ENCODE measurements around the gene FHL3. TPM values are rescaled to one million over a fixed set of nuclear protein-coding genes. Genes with fewer than 3 reads are reported as not detected.

The FHL3 gene
- total and polyA plus RNA-seq, 2 experiments from 2014 or later, result 28.3 to 49.0 TPM

- H3K36me3 ChIP-seq (ENCODE audit: insufficient read depth), result no peaks in the 10 kb centered on the region
- Mint-ChIP-seq H3K27ac (peak overlapping the region; percentile 68), H3K4me3 (no peak overlapping the region), H3K27me3 (ENCODE audit: insufficient read depth, low read depth, poor library complexity) (peaks cover 31% of the 10 kb centered on the region), H3K36me3 (ENCODE audit: low read depth) (peaks cover 13% of the 10 kb centered on the region), H3K4me1 (peaks cover 32% of the 10 kb centered on the region), H3K9me3 (peaks cover 4% of the 10 kb centered on the region; the same call in 2 of the 3 replicates)
- no peak overlapping the region for H3K4me3 ChIP-seq
- peaks cover 20% of the 10 kb centered on the region for H3F3A ChIP-seq (replicated peaks; ENCODE audit: low read depth)
- no peak overlapping the region for H3K4me2 ChIP-seq
- ATAC-seq (peak; percentile 9), DNase-seq (ENCODE audit: low spot score) (peak; percentile 46)
- peaks cover 27% of the 10 kb centered on the region for H3K4me1 ChIP-seq (ENCODE audit: insufficient read depth)
- H2AFZ ChIP-seq, result peak overlapping the region; percentile 61; the same call in 1 of the 2 replicates
- TF ChIP-seq EZH2phosphoT487 (IDR thresholded peaks at IDR 0.05; ENCODE audit: unreplicated experiment) (no peak), ZNF331 (CRISPR knock-in tag; IDR thresholded peaks at IDR 0.05; ENCODE audit: low read depth) (no peak), POLR2AphosphoS5 (IDR thresholded peaks at IDR 0.05; ENCODE audit: low read depth) (no peak), ZNF462 (CRISPR knock-in tag; IDR thresholded peaks at IDR 0.05) (no peak), ETS1 (IDR thresholded peaks at IDR 0.05) (no peak), JUNB (IDR thresholded peaks at IDR 0.05; ENCODE audit: unreplicated experiment) (no peak), REST (IDR thresholded peaks at IDR 0.05; ENCODE audit: unreplicated experiment) (no peak), ZNF114 (CRISPR knock-in tag; IDR thresholded peaks at IDR 0.05) (no peak), CREB1 (CRISPR knock-in tag; IDR thresholded peaks at IDR 0.05; ENCODE audit: low read depth) (no peak), NANOG (IDR thresholded peaks at IDR 0.05; ENCODE audit: borderline replicate concordance) (no peak), EZH2 (IDR thresholded peaks at IDR 0.05; ENCODE audit: low read depth, unreplicated experiment) (no peak), CTCF (conservative IDR thresholded peaks at IDR 0.05; ENCODE audit: low read depth in 2 of 2) (no peak), STAT1 (IDR thresholded peaks at IDR 0.05; ENCODE audit: unreplicated experiment) (no peak)
- H4K20me1 ChIP-seq (replicated peaks; ENCODE audit: insufficient read depth), result peaks cover 11% of the 10 kb centered on the region
- H3K27ac ChIP-seq (ENCODE audit: low read depth), result peak overlapping the region; percentile 29
- H3K79me2 ChIP-seq (replicated peaks; ENCODE audit: insufficient read depth), result peaks cover 22% of the 10 kb centered on the region
- no peaks in the 10 kb centered on the region; the same call in 1 of the 2 replicates for H3K9me2 ChIP-seq (ENCODE audit: insufficient read depth)
- H3K27me3 ChIP-seq (ENCODE audit: insufficient read depth), result no peaks in the 10 kb centered on the region
These were observed 4.0 kb upstream of the FHL3 start for GRCh38 chr1:38009088-38009840.

Data from GM23338 (cell line).